Hippocampal formation (tissue), 2 donors: ENCODE results near the gene DHRS4.

Experiments
- DNase-seq, 2 donors: peaks; one replicate each; lab custom pipeline; 2025; lab: John Stamatoyannopoulos, UW

Gene DHRS4

DNA sequence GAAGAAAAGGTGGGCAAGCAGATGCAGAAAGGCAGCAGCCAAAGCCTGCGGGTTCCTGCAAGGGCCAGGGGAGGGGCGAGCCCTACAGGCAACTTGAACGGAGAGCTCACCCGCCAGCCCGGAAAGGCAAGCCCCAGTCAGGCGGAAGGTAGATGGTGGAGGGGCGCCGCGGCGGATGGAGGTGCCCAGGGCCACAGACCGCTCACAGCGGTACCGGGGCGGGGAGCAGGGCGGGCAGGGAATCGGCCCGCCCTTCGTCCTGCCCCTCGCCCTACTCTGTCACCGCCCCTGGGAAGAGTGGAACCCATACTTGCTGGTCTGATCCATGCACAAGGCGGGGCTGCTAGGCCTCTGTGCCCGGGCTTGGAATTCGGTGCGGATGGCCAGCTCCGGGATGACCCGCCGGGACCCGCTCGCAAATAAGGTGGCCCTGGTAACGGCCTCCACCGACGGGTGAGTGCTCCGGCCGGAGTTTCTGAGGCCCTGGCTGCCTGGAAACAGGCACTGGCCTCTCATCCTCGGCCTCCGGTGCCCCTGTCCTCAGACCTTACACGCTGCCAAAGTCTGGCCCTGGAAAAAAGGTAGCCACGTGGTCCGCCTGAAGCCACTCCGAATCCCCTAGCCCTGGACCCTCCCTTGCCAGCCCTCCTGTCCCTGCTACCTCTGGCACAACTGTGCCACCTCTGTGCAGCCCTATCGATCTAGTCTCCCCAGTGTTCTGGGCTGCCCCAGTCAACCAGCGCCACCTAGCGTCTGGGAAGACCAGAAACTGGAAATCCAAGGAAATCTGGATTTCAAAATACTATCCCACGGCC is at the start of gene DHRS4:
TSS of gene DHRS4 (plus strand) at position 307 of the 815 bp plus-strand sequence. CDS start at position 326, 19 bp downstream.
- peak; percentile 71 to 91 for DNase-seq

DNA sequence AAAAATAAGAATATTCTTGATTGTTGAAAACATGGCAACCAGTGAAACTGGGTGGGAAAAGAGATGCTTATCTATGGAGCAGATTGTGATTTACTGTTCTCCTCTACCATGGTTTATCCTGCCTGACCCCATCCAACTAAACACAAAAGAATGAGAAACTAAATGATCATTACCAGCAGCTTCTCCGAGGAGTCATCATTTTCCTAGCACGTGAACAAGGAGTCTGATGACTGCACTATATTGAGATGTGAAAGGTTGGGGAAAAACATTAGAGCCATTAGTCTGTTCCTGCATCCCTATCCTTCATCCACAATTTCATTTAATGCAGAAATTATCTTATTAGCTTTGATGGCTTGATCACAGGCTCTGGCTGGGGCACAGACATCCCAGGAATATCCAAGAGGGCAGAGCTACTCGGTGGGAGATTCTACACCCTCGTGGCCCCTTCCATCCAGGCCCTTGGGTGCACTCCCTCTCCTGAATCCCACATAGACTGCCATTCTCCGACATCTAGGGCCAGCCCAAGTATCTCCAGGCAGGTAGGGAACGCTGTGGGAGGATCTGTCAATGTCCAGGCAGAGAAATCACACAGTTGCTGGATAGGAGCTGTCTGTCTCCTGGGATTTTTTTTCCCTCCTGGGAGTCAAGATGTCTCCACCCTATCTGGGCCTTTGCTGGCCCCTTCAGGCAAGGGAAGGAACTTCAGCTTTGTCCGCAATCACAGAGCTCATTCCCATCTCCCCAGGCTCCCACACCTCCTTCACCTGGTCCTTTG is 43.3 kb upstream of the DHRS4 start:
- DNase-seq, result no peak

DNA sequence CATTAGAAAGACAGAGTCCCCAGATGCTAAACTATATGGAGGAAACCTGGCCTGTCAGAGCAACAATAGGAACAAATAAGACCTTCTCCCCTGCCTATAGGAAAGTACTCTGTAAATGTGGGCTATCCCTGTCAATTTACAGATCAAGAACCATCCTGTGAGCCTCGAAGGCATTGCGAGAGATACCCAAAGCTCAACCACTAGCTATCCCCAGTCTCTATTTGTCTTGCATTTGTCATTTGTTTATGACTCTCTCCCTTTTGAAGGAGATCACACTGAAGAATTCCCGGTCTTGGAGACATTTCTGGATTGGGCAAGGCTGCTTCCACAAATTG is 42.7 kb upstream of the DHRS4 start:
- DNase-seq, result no peak

DNA sequence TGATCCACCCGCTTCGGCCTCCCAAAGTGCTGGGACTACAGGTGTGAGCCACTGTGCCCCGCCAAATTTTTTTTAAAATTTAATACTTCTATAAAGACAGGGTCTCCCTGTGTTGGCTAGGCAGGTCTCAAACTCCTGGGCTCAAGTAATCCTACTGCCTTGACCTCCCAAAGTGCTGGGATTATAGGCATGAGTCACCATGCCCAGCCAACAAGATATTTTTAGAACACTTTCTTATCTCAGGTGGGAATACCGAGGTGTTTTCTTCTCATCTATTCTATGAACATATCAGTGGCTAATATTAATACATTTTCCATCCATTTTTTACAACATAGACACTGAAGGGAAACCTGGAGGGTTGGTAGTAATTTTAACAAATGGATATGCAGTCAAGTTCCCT is 38.0 kb upstream of the DHRS4 start:
- DNase-seq, result no peak

DNA sequence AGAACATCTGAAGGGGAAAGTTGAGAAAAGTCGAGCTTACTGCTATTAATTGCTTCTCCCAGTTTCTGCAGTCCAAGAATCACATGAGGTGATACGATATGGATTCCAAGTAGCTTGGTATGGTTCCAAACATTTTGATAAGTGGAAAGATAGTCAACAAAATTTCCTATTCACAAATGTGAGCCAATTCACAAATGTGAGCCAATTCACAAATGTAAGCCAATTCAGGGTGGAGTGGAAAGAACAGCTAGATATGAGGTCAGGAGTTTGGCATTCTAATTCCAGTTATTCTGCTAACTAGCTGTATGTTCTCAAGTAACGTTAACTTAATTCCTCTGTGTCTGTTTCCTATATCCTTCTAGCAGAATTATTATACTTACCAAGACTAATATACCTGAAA is 37.6 kb upstream of the DHRS4 start:
- DNase-seq, result no peak

DNA sequence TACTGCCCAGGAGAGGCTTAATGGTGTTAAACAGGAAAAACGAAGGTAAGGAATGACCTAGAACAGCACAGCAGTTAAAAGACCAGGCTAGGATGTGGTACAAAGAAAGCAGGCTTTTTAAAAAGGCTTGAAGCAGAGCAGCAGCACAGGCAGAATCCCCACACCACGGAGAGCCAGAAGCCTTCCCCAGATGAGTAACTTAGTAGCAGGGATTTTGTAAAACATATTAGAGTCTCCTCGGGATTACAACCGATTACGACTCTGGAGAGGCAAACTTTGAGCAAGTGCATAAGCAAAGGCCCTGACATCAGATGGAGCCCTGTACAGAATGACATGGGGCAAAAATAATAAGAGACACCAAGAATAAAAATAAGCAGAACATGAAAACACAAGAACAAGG is 37.1 kb upstream of the DHRS4 start:
- no peak for DNase-seq

DNA sequence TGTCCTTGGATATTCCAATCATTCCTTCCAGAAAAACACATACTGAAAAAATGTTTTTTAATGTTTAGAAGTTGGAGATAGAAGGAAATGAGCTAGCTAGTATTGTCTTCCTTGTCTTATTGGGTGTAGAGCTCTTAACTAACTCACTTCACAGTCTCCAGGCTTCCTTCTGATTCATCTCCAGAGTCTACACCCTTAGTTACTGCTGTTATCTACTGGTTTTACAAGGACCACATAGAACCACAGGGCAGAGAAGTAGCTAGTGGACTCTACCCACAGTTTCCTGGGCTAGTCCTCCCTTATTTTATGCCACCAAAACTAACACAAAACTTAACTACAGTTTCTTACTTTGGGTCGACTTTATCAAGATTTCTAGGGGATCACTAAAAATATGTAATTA is 31.0 kb upstream of the DHRS4 start:
- DNase-seq, result no peak

DNA sequence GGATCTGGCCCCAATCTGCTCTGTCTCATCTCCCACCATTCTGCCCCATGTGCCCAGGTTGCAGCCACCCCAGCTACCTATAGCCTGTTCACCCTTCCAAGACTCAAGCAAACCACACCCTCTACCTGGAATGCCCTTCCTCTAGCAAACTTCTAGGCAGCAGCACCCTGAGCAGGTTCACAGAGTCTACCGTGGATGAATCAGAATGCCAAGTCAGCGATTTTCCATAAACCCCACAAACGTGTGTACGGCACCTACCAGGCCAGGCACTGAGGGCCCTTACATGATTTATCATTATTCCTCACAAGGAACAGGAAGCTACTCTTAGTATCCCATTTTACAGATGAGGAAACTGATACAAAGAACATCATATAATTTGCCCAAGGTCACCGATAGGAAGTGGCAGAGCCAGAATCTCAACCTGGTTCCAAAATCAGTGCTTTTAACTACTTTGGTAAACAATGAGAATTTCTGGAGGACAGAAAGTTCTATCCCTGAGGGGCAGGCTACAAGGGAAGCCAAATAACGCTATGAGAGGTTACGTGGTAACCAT is 28.0 kb upstream of the DHRS4 start:
- no peak for DNase-seq

DNA sequence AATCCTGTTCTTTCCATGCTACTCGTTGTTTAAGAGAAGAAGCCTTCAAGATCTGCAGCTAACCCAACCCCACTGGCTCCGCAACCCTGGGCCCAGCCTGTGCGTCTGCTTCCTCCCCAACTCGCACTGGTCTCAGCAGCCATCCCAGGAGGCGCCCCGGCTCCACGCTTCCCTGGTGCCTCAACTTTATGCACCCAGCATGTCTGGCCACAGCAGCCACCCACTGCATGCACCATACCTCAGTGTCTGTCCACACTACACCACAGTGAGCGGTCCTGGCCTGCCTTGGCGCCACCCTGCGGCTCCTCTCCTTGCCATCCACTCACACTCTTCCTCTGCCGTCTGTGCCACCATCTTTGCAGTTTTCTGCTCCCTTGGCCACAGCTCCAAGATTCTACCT is 27.0 kb upstream of the DHRS4 start:
- no peak for DNase-seq

DNA sequence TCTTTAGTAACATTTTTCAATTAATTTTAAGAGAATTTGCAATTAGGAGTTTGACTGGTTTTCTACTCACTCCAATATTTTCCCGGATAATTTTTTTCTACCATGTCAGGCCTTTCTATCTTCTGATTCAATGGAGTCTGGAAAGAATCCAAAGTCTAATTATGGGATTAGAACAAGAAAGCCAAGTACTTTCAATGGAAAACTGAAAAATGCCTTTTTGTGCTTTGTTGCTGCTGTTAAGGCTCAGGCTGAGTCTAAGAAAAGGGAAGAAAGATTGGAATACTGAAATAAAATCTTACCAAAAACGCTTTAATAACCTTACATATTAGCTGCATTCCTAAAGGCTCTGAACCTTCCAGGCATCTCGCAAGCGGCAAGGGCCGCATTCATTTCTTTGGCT is 24.4 kb upstream of the DHRS4 start:
- DNase-seq, result peak in 1 of 2 donors; percentile 40

DNA sequence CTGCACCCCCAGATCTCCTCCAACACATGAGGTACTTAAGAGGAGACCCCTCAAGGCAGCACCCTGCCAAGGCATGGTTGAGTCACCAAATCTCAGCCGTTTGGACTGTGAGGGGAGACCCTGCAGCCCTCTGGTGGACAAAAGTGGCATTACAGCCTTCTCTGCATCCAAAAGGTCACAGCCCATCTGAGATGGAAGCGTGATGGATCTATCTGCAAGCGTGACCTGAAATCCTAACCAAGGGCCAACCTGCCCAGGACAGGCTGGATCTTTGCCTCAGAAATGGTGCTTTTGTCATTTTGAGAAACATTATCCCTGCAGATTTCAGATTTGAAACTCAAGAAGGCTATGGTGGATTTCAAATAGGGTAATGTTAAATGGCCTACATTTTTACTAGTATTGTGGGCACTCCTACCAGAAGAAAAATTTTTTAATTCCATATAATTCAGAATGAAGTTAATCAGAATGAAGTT is 23.7 kb upstream of the DHRS4 start:
- DNase-seq, result peak; percentile 8 to 59

DNA sequence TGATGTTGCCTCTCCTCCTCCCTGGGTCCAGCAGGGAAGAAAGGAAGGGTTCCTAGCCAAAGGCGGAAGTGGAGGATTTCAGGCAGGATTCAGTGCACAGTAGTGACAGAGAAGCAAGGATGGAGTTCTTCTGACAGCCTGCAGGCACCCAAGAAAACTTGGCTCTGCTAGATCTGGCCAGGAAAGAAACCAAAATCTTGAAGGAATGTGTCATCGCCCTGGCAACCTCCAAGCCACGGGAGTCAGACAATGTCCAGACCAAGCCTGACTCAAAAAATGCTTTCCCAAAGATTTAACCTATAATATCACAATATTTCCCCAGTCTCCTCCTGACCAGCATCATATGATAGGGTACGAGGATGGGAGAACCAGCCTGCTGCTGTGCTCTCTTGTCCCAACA is 22.8 kb upstream of the DHRS4 start:
- no peak for DNase-seq

DNA sequence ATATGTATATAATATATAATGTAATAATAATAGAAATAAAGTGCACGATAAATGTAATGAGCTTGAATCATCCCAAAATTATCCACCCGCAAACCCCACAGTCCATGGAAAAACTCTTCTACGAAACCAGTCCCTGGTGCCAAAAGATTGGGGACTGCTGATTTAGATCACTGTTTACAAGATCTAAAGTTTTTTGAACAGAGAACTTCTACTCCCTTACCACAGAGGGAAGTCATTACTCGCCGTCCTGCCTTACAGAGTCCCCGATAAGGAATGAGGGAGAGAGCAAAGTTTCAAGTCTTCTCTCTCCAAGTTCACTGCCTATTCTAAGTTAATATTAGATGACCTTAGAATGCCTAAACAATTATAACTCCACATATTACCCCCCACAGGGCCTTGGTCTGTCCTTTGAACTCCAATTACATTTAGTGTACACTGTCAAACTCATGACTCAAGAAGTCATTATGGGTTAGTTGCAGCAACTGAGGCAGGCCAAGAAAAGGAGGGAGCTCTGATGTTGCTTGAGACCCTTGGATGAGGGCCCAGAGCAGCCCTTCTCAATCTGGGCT is 21.8 kb upstream of the DHRS4 start:
- DNase-seq, result no peak

DNA sequence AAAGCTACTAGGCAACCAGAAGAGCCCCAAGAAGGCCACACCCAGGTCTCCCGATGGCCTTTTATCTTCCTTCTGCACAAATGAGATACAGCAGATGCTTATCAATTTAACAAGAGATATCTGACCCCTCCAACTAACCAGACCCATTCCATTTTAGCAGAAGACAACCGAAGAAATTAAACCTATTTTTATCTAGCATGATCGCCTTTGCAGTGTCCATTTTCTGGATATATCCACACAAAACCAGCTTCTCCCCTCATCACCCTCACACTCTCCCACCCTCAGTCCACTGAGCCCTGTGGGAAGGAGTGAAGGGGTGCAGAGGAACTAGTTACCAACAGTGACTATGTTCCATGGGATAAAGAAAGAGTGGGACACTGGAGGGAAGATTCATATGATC is 20.9 kb upstream of the DHRS4 start:
- DNase-seq, result no peak

DNA sequence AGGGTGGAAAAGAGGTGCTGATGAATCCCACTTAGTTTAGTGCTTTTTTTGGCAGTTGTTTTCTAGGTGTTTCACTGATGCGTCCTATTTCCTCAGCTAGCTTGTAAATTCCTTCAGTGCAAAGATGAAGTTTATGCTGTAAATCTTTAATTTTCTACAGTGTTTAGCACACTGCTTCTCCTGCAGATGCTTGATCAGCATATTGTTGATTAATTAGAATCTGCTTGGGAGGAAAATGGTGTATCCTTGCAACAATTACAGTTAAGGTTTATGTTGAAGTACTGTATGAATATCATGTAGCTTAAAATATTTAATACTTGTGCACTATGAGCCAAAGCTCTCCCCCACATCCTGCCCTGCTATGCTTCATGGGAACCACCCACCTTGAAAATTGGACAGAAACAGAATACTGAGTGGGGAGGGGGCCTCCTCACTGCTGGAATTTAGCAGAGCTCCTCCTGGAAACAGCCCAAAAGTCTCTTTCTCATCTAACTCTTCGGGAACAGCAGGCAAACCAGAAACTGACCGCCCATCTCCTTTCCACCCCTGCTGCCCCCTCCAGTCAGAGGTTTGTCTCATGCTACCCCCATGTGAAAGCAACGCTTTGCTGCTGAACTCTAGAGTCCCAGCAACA is 20.3 kb upstream of the DHRS4 start:
- no peak for DNase-seq

DNA sequence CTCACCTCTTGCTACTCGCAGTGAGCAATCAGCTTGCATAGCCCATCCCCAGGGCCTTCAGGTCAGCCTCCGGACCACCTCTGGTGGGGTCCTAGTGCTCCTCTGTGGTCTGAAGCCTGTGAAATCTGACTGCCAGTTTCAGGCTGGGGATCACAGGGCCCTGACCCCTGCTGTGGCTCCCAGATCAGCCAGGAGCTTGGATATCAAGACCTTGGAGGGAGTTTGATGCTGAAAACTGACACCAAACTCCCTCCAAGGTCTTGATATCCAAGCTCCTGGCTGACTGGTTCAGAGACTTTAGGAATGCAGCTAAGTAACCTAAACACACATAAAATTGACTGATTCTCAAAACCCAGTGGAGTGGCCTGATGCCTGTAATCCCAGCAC is 19.8 kb upstream of the DHRS4 start:
- no peak for DNase-seq

DNA sequence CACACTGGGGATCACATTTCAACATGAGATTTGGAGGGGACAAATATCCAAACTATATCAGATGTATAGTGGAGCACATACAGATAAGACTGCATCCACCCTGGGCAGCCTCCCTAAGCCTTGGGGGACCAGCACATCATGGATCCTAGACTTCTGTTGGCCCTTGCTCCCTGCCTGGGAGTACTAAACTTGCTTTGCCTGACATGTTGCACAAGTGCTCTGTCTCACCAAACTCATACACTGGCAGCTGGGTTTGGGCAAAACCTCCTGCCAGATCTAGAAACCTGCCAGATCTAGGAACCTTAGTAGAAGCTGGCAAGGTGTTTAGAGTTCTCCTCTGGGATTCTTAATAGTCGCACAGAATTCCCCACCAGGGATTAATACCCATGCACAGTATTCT is 18.4 kb upstream of the DHRS4 start:
- DNase-seq, result no peak

DNA sequence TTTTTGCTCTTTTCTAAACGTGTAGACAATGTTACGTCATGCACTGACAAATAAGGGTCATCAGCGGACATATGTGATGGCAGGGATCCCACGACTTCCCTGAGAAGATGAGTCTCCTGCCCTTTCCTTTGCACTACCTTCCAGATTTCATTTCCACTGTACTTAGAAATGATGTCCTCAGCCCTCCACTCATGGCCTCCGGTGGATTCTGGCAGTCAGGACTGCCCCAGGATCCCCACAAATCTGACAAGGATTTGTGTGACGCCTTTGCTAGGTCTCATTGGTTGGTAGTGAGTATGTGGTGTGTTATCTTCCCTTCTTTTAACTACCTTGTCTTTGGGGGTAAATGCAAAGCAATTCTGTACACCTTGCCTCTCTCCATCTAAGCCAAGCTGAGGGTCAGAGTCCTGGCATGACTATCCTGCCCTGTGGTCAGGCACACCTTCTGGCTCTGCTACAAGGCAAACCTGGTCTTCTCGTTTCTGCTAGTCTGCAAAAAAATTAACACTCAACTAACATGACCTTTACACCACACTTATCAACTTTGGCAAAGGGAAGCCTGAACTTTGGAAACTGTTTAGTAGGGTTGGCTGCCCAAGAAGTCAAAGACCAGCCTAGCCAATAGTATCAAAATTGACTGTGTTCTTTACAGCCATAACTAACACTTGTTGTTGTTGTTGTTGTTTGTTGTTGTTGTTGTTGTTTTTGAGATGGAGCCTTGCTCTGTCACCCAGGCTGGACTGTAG is 17.3 kb upstream of the DHRS4 start:
- DNase-seq, result no peak

DNA sequence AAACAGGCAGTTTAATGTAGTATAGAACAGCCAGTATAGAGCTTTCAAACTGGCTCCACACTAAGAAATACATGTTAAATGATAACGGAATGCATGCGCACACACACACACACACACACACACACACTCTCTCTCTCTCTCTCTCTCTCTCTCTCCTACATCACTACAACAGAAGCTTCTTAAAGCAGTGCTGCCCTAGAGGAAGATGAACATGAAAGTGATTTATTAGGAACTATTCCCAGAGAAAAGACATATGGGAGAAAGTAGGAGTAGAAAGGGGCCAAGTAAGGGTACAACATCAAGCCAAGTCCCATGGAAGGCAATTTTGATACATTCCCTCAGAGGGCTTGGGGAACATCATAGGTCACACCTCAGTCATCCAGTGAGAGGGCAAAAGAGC is 16.4 kb upstream of the DHRS4 start:
- no peak for DNase-seq

DNA sequence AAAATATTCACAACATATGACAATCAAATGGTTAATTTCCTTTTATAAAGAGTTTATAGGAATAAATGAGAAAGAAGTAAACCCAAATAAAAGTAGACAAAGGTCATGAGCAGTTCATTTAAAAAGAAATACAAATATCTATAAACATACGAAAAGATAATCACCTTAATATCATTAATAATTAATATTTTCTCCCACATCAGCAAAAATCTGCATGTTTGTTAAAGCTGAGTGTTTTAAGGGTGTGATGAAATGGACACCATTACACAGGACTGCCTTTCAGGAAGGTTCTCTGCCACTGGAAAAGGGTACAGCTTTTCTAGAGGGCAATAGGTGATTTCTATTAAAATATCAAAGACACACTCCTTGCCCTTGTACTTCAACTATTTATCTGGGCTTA is 14.7 kb upstream of the DHRS4 start:
- DNase-seq, result no peak

DNA sequence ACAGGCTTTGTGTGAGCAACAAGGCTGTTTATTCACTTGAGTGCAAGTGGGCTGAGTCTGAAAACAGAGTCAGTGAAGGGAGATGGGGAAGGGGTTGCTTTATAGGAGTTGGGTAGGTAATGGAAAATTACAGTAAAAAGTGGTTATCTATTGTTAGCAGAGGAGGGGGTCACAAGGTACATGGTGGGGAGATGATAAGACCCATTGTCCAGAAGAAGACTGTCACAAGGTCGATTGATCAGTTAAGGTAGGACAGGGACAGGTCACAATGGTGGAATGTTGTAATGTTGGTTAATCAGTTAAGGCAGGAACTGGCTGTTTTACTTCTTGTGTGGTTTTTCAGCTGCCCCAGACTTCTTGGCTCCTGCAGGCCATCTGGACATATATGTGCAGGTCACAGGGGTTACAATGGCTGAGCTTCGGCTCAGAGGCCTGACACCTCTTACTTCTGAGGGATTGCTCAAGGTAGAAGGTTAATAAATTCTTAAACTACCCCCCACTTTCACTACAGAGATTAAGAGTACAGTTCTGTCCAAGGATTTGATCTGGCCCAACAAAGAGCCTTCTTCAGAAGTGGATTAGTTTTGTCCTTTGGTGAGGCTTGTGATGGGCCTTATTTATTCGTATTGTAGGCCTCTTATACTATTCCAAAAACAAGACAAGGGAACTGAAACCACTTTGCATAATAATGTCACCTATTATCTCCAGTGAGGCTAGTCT is 13.8 kb upstream of the DHRS4 start:
- no peak for DNase-seq
